ENCODE data around the gene IFI35. TPM values are rescaled to one million over a fixed set of nuclear protein-coding genes. Genes with fewer than 3 reads are reported as not detected.

Gene IFI35
- polyA plus RNA-seq, 2 of the 4 experiments (the other 2 are of a cell fraction), result 10.8 to 20.2 TPM

DNA sequence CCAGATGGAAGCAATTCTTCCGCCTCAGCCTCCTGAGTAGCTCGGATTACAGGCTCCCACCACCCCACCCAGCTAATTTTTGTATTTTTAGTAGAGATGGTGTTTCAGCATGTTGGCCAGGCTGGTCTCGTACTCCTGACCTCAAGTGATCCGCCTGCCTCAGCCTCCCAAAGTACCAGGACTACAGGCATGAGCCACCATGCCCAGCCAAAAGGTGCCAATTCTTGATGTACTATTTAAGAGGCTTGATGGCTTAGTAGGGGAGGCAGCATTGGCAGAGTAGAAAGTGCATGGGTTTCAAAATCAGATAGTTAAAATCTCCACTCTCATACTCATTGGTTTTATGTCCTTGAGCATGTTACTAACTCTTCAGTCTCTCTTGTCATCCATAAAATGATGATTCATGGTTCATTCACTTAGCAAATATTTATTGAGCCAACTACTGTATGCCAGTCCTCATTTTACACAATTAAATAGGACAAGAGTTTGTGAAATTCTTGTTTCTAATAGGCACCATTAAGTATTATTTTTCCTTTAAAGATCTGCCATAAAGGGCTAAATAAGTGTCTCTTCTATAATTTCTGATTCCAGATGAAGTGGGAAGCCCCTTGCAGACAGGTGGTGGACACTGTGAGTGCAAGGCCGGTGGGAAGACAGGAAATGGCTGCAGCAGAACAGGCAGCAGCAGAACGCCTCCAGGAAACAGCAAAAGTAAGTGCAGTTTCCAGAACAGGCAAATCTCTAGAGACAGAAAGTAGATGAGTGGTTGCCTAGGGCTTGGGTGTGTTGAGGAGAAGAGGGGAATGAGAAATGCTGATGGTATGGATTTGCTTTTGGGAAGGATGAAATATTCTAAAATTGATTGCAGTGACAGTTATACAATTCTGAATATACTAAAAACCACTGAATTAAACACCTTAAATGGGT is 16.6 kb upstream of the IFI35 start (continued):
- TF ChIP-seq JUN (IDR thresholded peaks at IDR 0.05), result 0 out of 5 replicates have a peak, but pooled peaks of 1 of the 2 experiments have one; percentile 31
- TF ChIP-seq, protein P1, sequence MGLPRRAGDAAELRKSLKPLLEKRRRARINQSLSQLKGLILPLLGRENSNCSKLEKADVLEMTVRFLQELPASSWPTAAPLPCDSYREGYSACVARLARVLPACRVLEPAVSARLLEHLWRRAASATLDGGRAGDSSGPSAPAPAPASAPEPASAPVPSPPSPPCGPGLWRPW (IDR thresholded peaks at IDR 0.05), result no peak
- TF ChIP-seq EHMT2 (IDR thresholded peaks at IDR 0.05; ENCODE audit: low read depth), result no peak
- peak; percentile 92 for TF ChIP-seq MAFK (IDR thresholded peaks at IDR 0.05; ENCODE audit: partially characterized antibody)
- TF ChIP-seq HOXB13 (CRISPR knock-in tag; IDR thresholded peaks at IDR 0.05; ENCODE audit: low read depth), result no peak
- TF ChIP-seq POLR2AphosphoS2 (conservative IDR thresholded peaks at IDR 0.05; ENCODE audit: low read length), result no peak
- TF ChIP-seq, protein P2, sequence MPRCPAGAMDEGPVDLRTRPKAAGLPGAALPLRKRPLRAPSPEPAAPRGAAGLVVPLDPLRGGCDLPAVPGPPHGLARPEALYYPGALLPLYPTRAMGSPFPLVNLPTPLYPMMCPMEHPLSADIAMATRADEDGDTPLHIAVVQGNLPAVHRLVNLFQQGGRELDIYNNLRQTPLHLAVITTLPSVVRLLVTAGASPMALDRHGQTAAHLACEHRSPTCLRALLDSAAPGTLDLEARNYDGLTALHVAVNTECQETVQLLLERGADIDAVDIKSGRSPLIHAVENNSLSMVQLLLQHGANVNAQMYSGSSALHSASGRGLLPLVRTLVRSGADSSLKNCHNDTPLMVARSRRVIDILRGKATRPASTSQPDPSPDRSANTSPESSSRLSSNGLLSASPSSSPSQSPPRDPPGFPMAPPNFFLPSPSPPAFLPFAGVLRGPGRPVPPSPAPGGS (IDR thresholded peaks at IDR 0.05), result no peak
- TF ChIP-seq MAX (IDR thresholded peaks at IDR 0.05), result peak; percentile 72
- no peak for TF ChIP-seq ZSCAN20 (CRISPR knock-in tag; IDR thresholded peaks at IDR 0.05)
- no peak for TF ChIP-seq PHF8 (IDR thresholded peaks at IDR 0.05; ENCODE audit: borderline replicate concordance, low read depth)
- no peak for TF ChIP-seq ZFP36 (IDR thresholded peaks at IDR 0.05; ENCODE audit: borderline replicate concordance, partially characterized antibody)
- TF ChIP-seq, protein P3, sequence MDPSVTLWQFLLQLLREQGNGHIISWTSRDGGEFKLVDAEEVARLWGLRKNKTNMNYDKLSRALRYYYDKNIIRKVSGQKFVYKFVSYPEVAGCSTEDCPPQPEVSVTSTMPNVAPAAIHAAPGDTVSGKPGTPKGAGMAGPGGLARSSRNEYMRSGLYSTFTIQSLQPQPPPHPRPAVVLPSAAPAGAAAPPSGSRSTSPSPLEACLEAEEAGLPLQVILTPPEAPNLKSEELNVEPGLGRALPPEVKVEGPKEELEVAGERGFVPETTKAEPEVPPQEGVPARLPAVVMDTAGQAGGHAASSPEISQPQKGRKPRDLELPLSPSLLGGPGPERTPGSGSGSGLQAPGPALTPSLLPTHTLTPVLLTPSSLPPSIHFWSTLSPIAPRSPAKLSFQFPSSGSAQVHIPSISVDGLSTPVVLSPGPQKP (IDR thresholded peaks at IDR 0.05; ENCODE audit: low read depth, low read length), result no peak
- no peak for TF ChIP-seq CHD2 (IDR thresholded peaks at IDR 0.05; ENCODE audit: low read length, partially characterized antibody)
- peak; percentile 86 for TF ChIP-seq JUNB (IDR thresholded peaks at IDR 0.05)
- TF ChIP-seq FOSB (CRISPR knock-in tag; IDR thresholded peaks at IDR 0.05), result no peak
- no peak for TF ChIP-seq BHLHE40 (IDR thresholded peaks at IDR 0.05; ENCODE audit: low read depth, low read length)
- TF ChIP-seq, protein P4, sequence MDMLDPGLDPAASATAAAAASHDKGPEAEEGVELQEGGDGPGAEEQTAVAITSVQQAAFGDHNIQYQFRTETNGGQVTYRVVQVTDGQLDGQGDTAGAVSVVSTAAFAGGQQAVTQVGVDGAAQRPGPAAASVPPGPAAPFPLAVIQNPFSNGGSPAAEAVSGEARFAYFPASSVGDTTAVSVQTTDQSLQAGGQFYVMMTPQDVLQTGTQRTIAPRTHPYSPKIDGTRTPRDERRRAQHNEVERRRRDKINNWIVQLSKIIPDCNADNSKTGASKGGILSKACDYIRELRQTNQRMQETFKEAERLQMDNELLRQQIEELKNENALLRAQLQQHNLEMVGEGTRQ (IDR thresholded peaks at IDR 0.05), result no peak
- TF ChIP-seq CHD4 (IDR thresholded peaks at IDR 0.05; ENCODE audit: borderline replicate concordance), result no peak
- no peak for TF ChIP-seq ATOH8 (CRISPR knock-in tag; IDR thresholded peaks at IDR 0.05; ENCODE audit: low read depth)
- peak; percentile 58; the same call in 1 of the 2 replicates for TF ChIP-seq NFE2L2 (conservative IDR thresholded peaks at IDR 0.05; ENCODE audit: low read length)
- no peak for TF ChIP-seq TP53 (CRISPR knock-in tag; IDR thresholded peaks at IDR 0.05)

- WGBS (ENCODE audit: missing lambda C conversion rate), result 93% methylated on average over 5 of the region's 6 CpGs
- Histone ChIP-seq H3K9me3 (no peaks in the 10 kb centered on the region), H3K4me1 (peaks cover 36% of the 10 kb centered on the region), H3K27ac (peak overlapping the region; percentile 68 to 87), H3K4me2 (peak overlapping the region; percentile 79; the same call in 1 of the 3 replicates), H3K4me3 (no peak overlapping the region)
- no peak for DNase-seq (ENCODE audit: low read depth in 1 of 2, low spot score in 1 of 2)
- FAIRE-seq, result no peak
- POLR2A ChIA-PET, result interaction anchor here (0.6 kb wide), 1 partner anchor 144 kb away, joined by 4 read pairs; no protein-coding TSS in a partner anchor
- CTCF ChIA-PET, result interaction anchor here (0.8 to 1.9 kb wide), 7 partner anchors 11 to 152 kb away, joined by 3 to 8 read pairs (median 4); partner anchors contain the start of gene AOC2
- 0 out of 5 replicates have a peak, but pooled peaks of 1 of the 2 experiments have one; percentile 8 for TF ChIP-seq JUN (IDR thresholded peaks at IDR 0.05)
- no peak for TF ChIP-seq TFCP2L1 (CRISPR knock-in tag; IDR thresholded peaks at IDR 0.05)
- ATAC-seq, result no peak
Observed at GRCh38 chr17:42991471-42991870, 15.1 kb upstream of the IFI35 start.
